ENCODE measurements around the gene CHPF.

- TF ChIP-seq CTCF (IDR thresholded peaks at IDR 0.05; ENCODE audit: insufficient read depth, low read length), result no peak
- no peak for TF ChIP-seq REST (IDR thresholded peaks at IDR 0.05; ENCODE audit: insufficient replicate concordance, low read depth)
- TF ChIP-seq POLR2AphosphoS5 (IDR thresholded peaks at IDR 0.05; ENCODE audit: low read depth), result no peak
These were observed 31.9 kb downstream of the CHPF start for GRCh38 chr2:219511547-219512325.

All from HL-60 (cell line).